ENCODE data around the gene SAT2.
"Not testable (repeated sequence)": the region's sequence is repeated elsewhere in the genome, so short reads cannot be mapped to it uniquely, and the experiment has no call there.

SAT2 gene

DNA sequence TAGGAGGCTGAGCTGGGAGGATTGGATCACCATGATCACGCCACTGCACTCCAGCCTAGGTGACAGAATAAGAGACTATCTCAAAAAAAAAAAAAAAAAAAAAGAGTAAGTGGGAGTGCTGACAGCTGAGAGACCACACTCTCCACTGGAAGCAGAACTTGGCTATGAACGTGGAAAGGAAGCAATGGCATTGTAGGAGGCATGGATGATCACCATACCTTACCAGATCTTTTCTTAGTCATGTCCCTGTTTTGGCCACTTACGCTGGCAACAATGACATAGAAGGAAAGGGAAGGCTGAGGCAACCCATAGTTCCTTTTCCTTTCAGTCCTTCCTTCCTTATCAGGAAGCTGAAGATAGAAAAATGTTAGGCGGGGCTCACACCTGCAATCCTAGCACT is 19.4 kb upstream of the SAT2 start:
- no peak overlapping the region for H3K4me2 ChIP-seq (ENCODE audit: low read depth, low read length)
- TF ChIP-seq, protein P1, sequence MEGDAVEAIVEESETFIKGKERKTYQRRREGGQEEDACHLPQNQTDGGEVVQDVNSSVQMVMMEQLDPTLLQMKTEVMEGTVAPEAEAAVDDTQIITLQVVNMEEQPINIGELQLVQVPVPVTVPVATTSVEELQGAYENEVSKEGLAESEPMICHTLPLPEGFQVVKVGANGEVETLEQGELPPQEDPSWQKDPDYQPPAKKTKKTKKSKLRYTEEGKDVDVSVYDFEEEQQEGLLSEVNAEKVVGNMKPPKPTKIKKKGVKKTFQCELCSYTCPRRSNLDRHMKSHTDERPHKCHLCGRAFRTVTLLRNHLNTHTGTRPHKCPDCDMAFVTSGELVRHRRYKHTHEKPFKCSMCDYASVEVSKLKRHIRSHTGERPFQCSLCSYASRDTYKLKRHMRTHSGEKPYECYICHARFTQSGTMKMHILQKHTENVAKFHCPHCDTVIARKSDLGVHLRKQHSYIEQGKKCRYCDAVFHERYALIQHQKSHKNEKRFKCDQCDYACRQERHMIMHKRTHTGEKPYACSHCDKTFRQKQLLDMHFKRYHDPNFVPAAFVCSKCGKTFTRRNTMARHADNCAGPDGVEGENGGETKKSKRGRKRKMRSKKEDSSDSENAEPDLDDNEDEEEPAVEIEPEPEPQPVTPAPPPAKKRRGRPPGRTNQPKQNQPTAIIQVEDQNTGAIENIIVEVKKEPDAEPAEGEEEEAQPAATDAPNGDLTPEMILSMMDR (IDR thresholded peaks at IDR 0.05; ENCODE audit: low read length), result no peak
- TF ChIP-seq EZH2phosphoT487 (IDR thresholded peaks at IDR 0.05; ENCODE audit: low read length) (no peak), EZH2 (optimal IDR thresholded peaks at IDR 0.05; ENCODE audit: low read depth, low read length) (no peak)
- H3K9me3 ChIP-seq (replicated peaks; ENCODE audit: insufficient read depth, low read length), result no peaks in the 10 kb centered on the region
- no peak overlapping the region for H3K27ac ChIP-seq (ENCODE audit: low read length)
- no peaks in the 10 kb centered on the region for H3K79me2 ChIP-seq (ENCODE audit: low read length)
- H2AFZ ChIP-seq (ENCODE audit: low read length), result no peak overlapping the region
- H3K27me3 ChIP-seq (replicated peaks; ENCODE audit: insufficient read depth, low read length), result peaks cover 68% of the 10 kb centered on the region
- no peaks in the 10 kb centered on the region for H3K4me1 ChIP-seq (ENCODE audit: low read length)
- no peak overlapping the region for H3K9ac ChIP-seq (ENCODE audit: low read length)
- H3K4me3 ChIP-seq (ENCODE audit: low read length), result no peak overlapping the region
- H3F3A ChIP-seq (ENCODE audit: insufficient read depth, low read length), result no peaks in the 10 kb centered on the region
- DNase-seq, result no peak
- no peaks in the 10 kb centered on the region for H3K9me2 ChIP-seq (replicated peaks; ENCODE audit: insufficient read depth, low read length)
- no peaks in the 10 kb centered on the region for H4K20me1 ChIP-seq (ENCODE audit: insufficient read depth, low read length)
- no peaks in the 10 kb centered on the region for H3K36me3 ChIP-seq (replicated peaks; ENCODE audit: insufficient read depth, low read length)

DNA sequence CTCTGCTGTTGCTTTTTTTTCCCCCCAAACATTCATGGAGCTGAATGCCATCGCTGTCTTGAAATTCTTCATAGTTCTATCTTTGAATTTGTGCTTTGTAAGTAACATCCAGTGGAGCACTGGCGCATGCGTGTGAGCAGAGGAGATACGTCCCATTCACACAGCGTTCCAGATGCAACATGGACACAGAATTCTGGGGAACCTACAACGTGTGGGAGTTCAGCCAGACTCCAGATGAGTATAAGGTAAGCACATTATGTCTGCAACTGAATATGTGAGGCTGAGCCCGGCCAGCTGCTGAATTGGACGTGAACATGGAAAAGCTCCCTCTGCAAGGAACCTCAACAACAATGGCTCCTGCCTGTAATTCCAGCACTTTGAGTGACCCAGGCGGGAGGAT is 18.8 kb upstream of the SAT2 start:
- no peaks in the 10 kb centered on the region for H3K79me2 ChIP-seq (ENCODE audit: low read length)
- H2AFZ ChIP-seq (ENCODE audit: low read length), result no peak overlapping the region
- DNase-seq, result no peak
- TF ChIP-seq EZH2phosphoT487 (IDR thresholded peaks at IDR 0.05; ENCODE audit: low read length), result no peak
- TF ChIP-seq EZH2 (optimal IDR thresholded peaks at IDR 0.05; ENCODE audit: low read depth, low read length), result no peak
- TF ChIP-seq, protein P1 (IDR thresholded peaks at IDR 0.05; ENCODE audit: low read length), result no peak
- H3K27ac ChIP-seq (ENCODE audit: low read length), result no peak overlapping the region
- H4K20me1 ChIP-seq (ENCODE audit: insufficient read depth, low read length), result no peaks in the 10 kb centered on the region
- no peaks in the 10 kb centered on the region for H3F3A ChIP-seq (ENCODE audit: insufficient read depth, low read length)
- H3K4me2 ChIP-seq (ENCODE audit: low read depth, low read length), result no peak overlapping the region
- no peaks in the 10 kb centered on the region for H3K9me3 ChIP-seq (replicated peaks; ENCODE audit: insufficient read depth, low read length)
- H3K9ac ChIP-seq (ENCODE audit: low read length), result no peak overlapping the region
- peaks cover 64% of the 10 kb centered on the region for H3K27me3 ChIP-seq (replicated peaks; ENCODE audit: insufficient read depth, low read length)
- no peaks in the 10 kb centered on the region for H3K9me2 ChIP-seq (replicated peaks; ENCODE audit: insufficient read depth, low read length)
- no peaks in the 10 kb centered on the region for H3K4me1 ChIP-seq (ENCODE audit: low read length)
- H3K36me3 ChIP-seq (replicated peaks; ENCODE audit: insufficient read depth, low read length), result no peaks in the 10 kb centered on the region
- H3K4me3 ChIP-seq (ENCODE audit: low read length), result no peak overlapping the region

DNA sequence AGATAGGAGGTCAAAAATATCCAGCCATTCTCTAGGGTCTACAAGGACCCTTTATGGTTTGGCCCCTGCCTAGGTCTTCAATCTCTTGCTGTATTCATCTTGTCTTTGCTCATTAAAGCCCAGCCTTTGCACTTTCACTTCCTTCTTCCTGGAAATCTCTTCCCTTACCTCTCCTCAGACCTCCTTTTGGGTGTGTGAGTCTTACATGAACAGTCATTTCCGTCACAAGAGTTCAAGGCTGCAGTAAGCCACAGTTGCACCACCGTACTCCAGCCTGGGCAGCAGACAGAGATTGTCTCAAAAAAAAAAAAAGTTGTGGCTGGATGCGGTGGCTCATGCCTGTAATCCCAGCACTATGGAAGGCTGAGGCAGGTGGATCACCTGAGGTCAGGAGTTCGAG is 17.2 kb upstream of the SAT2 start:
- Histone ChIP-seq H3K9ac (ENCODE audit: low read length) (no peak overlapping the region), H3K4me3 (ENCODE audit: low read length) (no peak overlapping the region), H3K79me2 (ENCODE audit: low read length) (no peaks in the 10 kb centered on the region), H2AFZ (ENCODE audit: low read length) (no peak overlapping the region), H3F3A (ENCODE audit: insufficient read depth, low read length) (no peaks in the 10 kb centered on the region), H3K4me1 (ENCODE audit: low read length) (no peaks in the 10 kb centered on the region), H3K4me2 (ENCODE audit: low read depth, low read length) (no peak overlapping the region), H3K36me3 (replicated peaks; ENCODE audit: insufficient read depth, low read length) (no peaks in the 10 kb centered on the region), H3K9me3 (replicated peaks; ENCODE audit: insufficient read depth, low read length) (no peaks in the 10 kb centered on the region), H3K27ac (ENCODE audit: low read length) (no peak overlapping the region), H3K9me2 (replicated peaks; ENCODE audit: insufficient read depth, low read length) (no peaks in the 10 kb centered on the region), H4K20me1 (ENCODE audit: insufficient read depth, low read length) (no peaks in the 10 kb centered on the region), H3K27me3 (replicated peaks; ENCODE audit: insufficient read depth, low read length) (peaks cover 65% of the 10 kb centered on the region)
- no peak for DNase-seq
- TF ChIP-seq EZH2phosphoT487 (IDR thresholded peaks at IDR 0.05; ENCODE audit: low read length), result no peak
- TF ChIP-seq, protein P1 (IDR thresholded peaks at IDR 0.05; ENCODE audit: low read length), result no peak
- TF ChIP-seq EZH2 (optimal IDR thresholded peaks at IDR 0.05; ENCODE audit: low read depth, low read length), result no peak

DNA sequence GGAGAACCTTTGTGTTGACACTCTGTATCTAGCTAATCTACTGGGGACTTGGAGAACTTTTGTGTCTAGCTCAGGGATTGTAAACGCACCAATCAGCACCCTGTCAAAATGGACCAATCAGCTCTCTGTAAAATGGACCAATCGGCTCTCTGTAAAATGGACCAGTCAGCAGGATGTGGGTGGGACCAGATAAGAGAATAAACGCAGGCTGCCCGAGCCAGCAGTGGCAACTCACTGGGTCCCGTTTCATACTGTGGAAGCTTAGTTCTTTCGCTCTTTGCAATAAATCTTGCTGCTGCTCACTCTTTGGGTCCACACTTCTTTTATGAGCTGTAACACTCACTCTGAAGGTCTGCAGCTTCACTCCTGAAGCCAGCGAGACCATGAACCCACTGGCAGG is 14.0 kb upstream of the SAT2 start:
- peak; percentile 14 for DNase-seq
- Histone ChIP-seq H3K4me3 (ENCODE audit: low read length) (peak overlapping the region; percentile 45; the same call in 1 of the 2 replicates), H3K27me3 (replicated peaks; ENCODE audit: insufficient read depth, low read length) (peaks cover 46% of the 10 kb centered on the region), H2AFZ (ENCODE audit: low read length) (peak overlapping the region; percentile 75; the same call in 1 of the 2 replicates), H3K4me2 (ENCODE audit: low read depth, low read length) (peak overlapping the region; percentile 70; the same call in 1 of the 2 replicates)
- not testable (repeated sequence) for H3F3A ChIP-seq (ENCODE audit: insufficient read depth, low read length); H3K79me2 ChIP-seq (ENCODE audit: low read length); H4K20me1 ChIP-seq (ENCODE audit: insufficient read depth, low read length); H3K9me3 ChIP-seq (replicated peaks; ENCODE audit: insufficient read depth, low read length); H3K4me1 ChIP-seq (ENCODE audit: low read length); H3K27ac ChIP-seq (ENCODE audit: low read length); H3K9ac ChIP-seq (ENCODE audit: low read length); H3K36me3 ChIP-seq (replicated peaks; ENCODE audit: insufficient read depth, low read length); H3K9me2 ChIP-seq (replicated peaks; ENCODE audit: insufficient read depth, low read length)

All from MM.1S (cell line).